GM20000 (cell line): Measurements from ENCODE around the gene SIDT2.
"Not testable (repeated sequence)": the region's sequence is repeated elsewhere in the genome, so short reads cannot be mapped to it uniquely, and the experiment has no call there.

Source experiments
- DNase-seq: peaks from one replicate; pipeline ENCODE4 v3.0.0; 2012; ENCODE audit warnings: low spot score
- CTCF ChIP-seq: IDR thresholded peaks from 2 replicates; pipeline ENCODE4 v1.5.1; 2012; ENCODE audit warnings: mild to moderate bottlenecking, control low read depth; ENCODE audit errors: extremely low read depth, missing control alignments

SIDT2 gene

GRCh38 chr11:117180661-117181585 lies 2.4 kb downstream of the SIDT2 start:
- peak; percentile 83 for DNase-seq
- TF ChIP-seq CTCF: peak; percentile 100

GRCh38 chr11:117181586-117182550 lies 3.3 kb downstream of the SIDT2 start:
- no peak for TF ChIP-seq CTCF

GRCh38 chr11:117182551-117182935 lies 4.0 kb downstream of the SIDT2 start:
- no peak for TF ChIP-seq CTCF
- DNase-seq: no peak

More at GRCh38 chr11:117181586-117182550, 3.3 kb downstream of the SIDT2 start:
- DNase-seq: no peak

GRCh38 chr11:117183178-117183577 lies 4.6 kb downstream of the SIDT2 start:
- not testable (repeated sequence) for DNase-seq

- no peak for DNase-seq
- TF ChIP-seq CTCF: no peak
Measured at GRCh38 chr11:117183724-117184349, 5.3 kb downstream of the SIDT2 start.

- no peak for TF ChIP-seq CTCF
- DNase-seq: no peak
Measured at GRCh38 chr11:117185736-117186430, 7.3 kb downstream of the SIDT2 start.

- TF ChIP-seq CTCF: no peak
Measured at GRCh38 chr11:117186431-117186761, 7.9 kb downstream of the SIDT2 start.

More at GRCh38 chr11:117186431-117186761, 7.9 kb downstream of the SIDT2 start:
- no peak for DNase-seq
